ENCODE data around the gene MDM4. TPM values are rescaled to one million over a fixed set of nuclear protein-coding genes. Genes with fewer than 3 reads are reported as not detected.

MDM4 gene
- total RNA-seq, 1 donor from 2014 or later: 92.5 TPM

DNA sequence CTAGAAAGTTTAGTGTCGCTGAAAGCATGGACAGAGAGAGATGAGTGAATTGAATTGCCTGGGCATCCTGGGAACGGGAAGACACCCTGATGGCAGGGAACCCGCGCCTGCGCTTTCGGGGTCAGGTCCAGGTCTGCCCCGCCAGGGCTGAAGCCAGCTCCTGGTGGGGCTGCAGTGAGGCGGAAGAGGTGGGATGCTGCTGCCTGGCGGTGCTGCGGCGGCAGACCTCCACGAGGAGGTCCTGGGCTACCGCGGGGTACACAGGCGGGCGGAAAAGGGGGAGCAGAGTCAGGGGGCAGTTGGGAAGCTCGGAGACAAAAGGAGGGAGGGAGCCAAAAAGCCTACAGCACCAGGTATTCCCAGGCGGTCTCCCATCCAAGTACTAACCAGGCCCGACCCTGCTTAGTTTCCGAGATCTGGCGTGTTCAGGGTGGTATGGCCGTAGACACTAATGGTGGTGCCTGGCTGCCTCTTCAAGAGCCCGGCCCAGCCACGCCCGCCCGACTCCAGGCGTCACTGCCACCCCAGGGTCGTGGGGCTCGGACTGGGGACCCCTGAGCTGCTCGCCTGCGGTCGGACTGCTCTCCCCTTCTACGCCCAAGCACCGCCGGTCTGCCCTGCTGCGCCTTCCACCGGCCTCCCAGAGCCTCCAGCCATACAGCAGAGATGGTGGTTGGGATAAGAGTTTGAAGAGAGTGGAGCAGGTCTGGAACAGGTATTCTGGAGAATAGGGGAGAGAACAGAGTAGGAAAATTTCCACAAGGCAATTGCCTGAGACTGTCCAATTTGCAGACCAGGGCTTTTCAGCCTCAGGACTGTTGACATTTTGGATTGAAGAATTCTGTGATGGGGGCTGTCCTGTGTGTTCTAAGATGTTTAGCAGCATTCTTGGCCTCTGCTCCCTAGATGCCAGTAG lies 46.1 kb downstream of the MDM4 start:
- TF ChIP-seq CTCF (conservative IDR thresholded peaks at IDR 0.05): no peak
- H3K4me3 Mint-ChIP-seq: no peak overlapping the region
- no peak overlapping the region for H3K27ac Mint-ChIP-seq (ENCODE audit: unreplicated experiment)
- H3K36me3 Mint-ChIP-seq (ENCODE audit: low read depth): no peaks in the 10 kb centered on the region
- no peaks in the 10 kb centered on the region for H3K9me3 Mint-ChIP-seq
- DNase-seq (ENCODE audit: low read depth, low spot score): no peak
- peaks cover 17% of the 10 kb centered on the region for H3K4me1 Mint-ChIP-seq
- no peaks in the 10 kb centered on the region for H3K27me3 Mint-ChIP-seq (ENCODE audit: low read depth)

DNA sequence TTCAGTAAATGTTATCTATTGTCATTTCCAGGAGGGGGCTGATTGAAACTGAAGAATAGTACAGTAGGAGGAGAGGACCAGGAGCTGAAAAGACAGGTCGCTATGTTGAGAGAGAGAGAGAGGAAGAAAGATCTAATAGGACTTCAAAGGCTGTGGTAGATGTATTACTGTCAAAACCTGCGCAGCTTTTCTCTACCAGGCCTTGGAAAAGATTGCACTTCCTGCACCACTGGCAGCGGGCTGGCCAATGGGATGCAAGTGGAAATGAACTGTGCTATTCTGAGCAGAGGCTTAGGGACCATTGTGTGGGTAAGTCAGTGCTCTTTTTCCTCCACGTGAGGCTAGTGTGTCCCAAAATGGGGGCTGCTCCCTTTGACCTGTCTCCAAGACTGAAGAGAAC lies 47.1 kb downstream of the MDM4 start:
- Mint-ChIP-seq H3K4me1 (peaks cover 17% of the 10 kb centered on the region), H3K4me3 (no peak overlapping the region), H3K36me3 (ENCODE audit: low read depth) (no peaks in the 10 kb centered on the region), H3K27me3 (ENCODE audit: low read depth) (no peaks in the 10 kb centered on the region), H3K27ac (ENCODE audit: unreplicated experiment) (no peak overlapping the region), H3K9me3 (no peaks in the 10 kb centered on the region)
- TF ChIP-seq CTCF (conservative IDR thresholded peaks at IDR 0.05): no peak
- no peak for DNase-seq (ENCODE audit: low read depth, low spot score)

- Mint-ChIP-seq H3K27ac (ENCODE audit: unreplicated experiment) (no peak overlapping the region), H3K36me3 (ENCODE audit: low read depth) (no peaks in the 10 kb centered on the region), H3K4me1 (peaks cover 17% of the 10 kb centered on the region), H3K27me3 (ENCODE audit: low read depth) (no peaks in the 10 kb centered on the region), H3K4me3 (no peak overlapping the region), H3K9me3 (no peaks in the 10 kb centered on the region)
- no peak for DNase-seq (ENCODE audit: low read depth, low spot score)
- TF ChIP-seq CTCF (conservative IDR thresholded peaks at IDR 0.05): no peak
These were observed 47.6 kb downstream of the MDM4 start for GRCh38 chr1:204563780-204564179.

DNA sequence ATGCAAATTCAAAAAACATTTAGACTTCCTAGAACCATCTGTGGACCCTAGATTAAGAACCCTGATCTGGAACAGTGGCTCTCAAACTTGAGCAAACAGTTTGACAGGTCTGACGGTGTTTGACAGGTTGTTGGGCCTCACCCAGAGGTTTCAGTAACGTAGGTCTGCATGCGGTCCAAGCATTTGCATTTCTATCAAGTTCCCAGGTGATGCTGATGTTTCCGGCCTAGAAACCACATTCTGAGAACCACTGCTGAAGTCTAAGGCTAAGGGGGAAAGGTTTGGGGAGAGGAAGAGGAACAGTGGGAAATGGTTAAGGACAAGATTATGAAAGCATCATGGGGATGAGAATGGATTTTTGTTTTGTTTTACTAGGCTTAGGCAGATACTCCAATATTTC lies 48.6 kb downstream of the MDM4 start:
- H3K4me3 Mint-ChIP-seq: no peak overlapping the region
- no peaks in the 10 kb centered on the region for H3K27me3 Mint-ChIP-seq (ENCODE audit: low read depth)
- TF ChIP-seq CTCF (conservative IDR thresholded peaks at IDR 0.05): no peak
- H3K36me3 Mint-ChIP-seq (ENCODE audit: low read depth): no peaks in the 10 kb centered on the region
- peaks cover 17% of the 10 kb centered on the region for H3K4me1 Mint-ChIP-seq
- no peak overlapping the region for H3K27ac Mint-ChIP-seq (ENCODE audit: unreplicated experiment)
- no peak for DNase-seq (ENCODE audit: low read depth, low spot score)
- H3K9me3 Mint-ChIP-seq: no peaks in the 10 kb centered on the region

- Mint-ChIP-seq H3K27me3 (ENCODE audit: low read depth) (no peaks in the 10 kb centered on the region), H3K9me3 (no peaks in the 10 kb centered on the region), H3K4me3 (no peak overlapping the region), H3K27ac (ENCODE audit: unreplicated experiment) (peak overlapping the region; percentile 4), H3K4me1 (peaks cover 13% of the 10 kb centered on the region), H3K36me3 (ENCODE audit: low read depth) (no peaks in the 10 kb centered on the region)
- peak; percentile 41 for DNase-seq (ENCODE audit: low read depth, low spot score)
- peak; percentile 82 for TF ChIP-seq CTCF (conservative IDR thresholded peaks at IDR 0.05)
These were observed 49.7 kb downstream of the MDM4 start for GRCh38 chr1:204565617-204566582.
